T follicular helper cell (primary cell): ENCODE data around the gene RNF208.
A peak's percentile ranks its signal among the peaks of the same experiment; 100 is the strongest.

Source experiments
- DNase-seq: peaks from one replicate; pipeline ENCODE4 v3.0.0-alpha.2; 2020; ENCODE audit warnings: low read depth

RNF208 gene

GRCh38 chr9:137191691-137192447 lies 30.2 kb downstream of the RNF208 start:
- no peak for DNase-seq

DNA sequence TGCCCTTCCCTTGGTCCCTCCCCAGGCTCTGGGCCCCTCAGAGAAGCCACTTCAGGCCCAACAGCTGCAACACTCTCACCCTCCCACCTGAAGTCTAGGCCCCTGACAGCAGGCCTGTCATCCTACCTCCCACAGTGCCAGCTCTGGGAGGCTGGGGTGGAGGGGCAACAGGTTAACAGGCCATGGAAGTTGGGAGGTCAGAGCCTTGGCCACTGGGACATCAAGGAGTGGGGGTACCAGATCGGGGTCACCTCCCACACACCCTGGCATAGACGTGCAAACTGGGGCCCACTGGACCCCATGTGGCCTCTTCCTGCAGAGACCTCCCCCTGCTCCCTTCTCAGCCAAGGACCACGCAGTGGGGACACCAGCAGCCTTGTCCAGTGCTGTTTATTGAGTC lies 30.8 kb downstream of the RNF208 start:
- DNase-seq = no peak

- DNase-seq = no peak
Measured at GRCh38 chr9:137190315-137190856, 31.7 kb downstream of the RNF208 start.

DNA sequence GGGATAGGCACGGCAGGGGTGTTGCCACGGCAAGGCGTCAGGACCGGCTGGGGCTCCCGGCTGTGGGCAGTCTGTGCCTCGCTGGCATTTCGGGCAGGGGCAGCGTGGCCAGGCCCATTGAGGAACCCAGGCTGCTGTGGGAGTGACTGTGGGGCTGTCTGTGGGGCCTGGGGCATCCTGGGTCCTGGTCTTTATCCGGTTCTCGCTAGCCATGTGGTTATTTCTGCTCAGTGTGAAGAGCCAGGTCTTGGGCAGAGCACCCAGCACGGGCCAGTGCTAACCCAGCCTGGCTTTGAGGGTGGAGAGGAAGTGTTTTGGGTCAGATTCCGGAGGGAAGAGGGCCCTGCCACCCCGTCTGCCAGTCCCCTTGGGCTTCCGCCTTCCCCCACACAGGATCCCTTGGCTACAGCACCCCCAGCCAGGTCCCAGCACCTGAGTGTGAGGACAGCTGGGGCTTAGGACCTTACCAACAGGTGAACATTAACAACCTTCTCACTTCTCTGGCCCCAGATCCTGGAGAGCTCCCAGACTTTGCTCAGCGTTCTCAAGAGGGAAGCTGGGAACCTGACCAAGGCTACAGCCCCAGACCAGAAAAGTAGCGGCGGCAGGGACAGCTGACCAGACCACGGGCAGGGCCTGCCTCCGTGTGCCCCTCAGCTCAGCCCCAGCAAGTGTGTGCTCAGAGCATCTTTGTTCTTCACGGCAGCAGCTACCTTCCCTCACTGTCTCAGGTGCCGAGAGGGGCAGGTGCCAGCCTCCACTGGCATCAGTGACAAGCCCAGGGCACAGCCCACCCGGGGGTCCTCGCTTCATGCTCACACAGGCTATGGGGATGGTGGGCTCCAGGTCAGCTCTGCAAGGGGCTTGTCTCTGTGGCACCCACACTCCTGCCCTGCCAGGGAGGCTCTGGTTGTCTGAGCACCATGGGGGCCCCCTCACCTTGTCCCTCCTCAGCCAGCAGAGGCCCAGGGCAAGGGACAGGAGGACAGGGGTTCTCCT lies 32.4 kb downstream of the RNF208 start:
- no peak for DNase-seq

DNA sequence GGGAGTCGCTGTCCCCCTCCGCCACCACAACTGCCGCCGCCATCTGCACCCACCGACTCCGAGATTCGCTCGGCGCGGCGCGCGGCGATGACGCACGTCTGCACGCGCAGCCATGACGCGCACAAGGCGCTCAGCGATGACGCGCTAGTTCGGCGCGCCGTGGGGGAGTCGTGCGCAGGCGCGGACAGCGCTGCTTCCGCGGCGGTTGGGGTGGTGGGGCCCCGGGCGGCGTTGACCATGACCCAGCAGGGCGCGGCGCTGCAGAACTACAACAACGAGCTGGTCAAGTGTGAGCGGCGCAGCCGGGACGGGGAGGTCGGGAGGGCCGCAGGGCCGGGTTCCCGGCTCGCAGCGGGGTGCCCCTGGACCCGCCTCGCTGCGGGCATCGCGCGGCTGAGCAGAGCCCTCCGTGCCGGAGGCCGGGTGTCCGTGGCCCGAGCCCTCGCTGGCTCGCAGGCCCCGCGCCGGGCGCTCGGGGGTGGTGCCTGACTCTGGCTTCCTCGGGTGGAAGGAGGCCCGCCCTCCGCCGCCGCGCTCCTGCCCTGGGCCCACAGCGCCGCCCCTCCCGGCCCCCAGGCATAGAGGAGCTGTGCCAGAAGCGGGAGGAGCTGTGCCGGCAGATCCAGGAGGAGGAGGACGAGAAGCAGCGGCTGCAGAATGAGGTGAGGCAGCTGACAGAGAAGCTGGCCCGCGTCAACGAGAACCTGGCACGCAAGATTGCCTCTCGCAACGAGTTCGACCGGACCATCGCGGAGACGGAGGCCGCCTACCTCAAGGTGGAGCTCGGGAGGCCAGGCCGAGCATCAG lies 33.3 kb downstream of the RNF208 start, which contains the start of the genes ANAPC2 and SSNA1:
Gene ANAPC2, minus strand, starts transcription at position 71 of the 807 bp plus-strand sequence. Its CDS starts 28 bp downstream, at position 43.
Gene SSNA1, plus strand, starts transcription at position 187 of the 807 bp plus-strand sequence. Its CDS starts 51 bp downstream, at position 238.
- peak; percentile 87 for DNase-seq

- no peak for DNase-seq
Measured at GRCh38 chr9:137188086-137188489, 34.0 kb downstream of the RNF208 start.

- DNase-seq = no peak
Measured at GRCh38 chr9:137187386-137187785, 34.7 kb downstream of the RNF208 start.

- no peak for DNase-seq
Measured at GRCh38 chr9:137186385-137186784, 35.7 kb downstream of the RNF208 start.

DNA sequence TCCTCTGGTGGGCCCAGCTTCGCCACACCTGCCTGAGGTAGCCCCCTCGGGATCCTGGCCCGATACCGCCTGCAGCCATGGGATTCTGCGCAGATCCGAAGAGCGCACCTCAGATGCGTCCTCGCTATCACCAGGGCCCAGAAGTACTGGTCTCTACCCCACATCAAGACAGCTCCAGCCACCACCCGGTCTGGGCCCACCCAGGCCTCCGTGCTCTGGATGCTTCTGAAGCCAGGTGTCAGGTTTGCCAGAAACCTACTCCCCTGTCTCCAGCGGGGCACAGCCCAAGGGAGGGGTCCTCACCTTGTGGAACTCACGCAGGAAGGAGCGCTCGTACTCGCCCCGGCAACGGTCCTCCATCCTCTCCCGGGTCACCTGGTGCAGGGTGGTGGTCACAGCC lies 36.1 kb downstream of the RNF208 start:
- no peak for DNase-seq

- no peak for DNase-seq
Measured at GRCh38 chr9:137184881-137185660, 37.0 kb downstream of the RNF208 start.

GRCh38 chr9:137183980-137184595 lies 38.0 kb downstream of the RNF208 start:
- no peak for DNase-seq

GRCh38 chr9:137182836-137183235 lies 39.2 kb downstream of the RNF208 start:
- DNase-seq = no peak

DNA sequence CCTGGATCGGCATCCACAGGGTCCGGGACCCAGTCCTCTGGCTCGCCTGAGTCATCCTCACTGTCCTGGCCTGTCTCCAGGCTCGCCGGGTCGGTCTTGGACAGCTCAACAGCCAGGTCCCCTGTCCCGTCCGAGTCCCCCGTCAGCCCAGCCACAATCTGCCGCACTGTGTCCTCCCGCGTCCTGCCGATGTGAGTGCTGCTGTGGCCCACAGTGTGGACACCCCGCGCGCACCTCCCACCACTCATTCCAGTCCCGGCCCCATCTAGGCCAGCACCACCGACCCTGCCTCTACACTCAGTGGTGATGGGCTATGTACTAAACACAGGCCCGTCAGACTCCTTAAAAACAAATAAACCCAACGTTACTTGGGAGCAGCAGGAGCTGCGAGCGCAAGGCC lies 40.4 kb downstream of the RNF208 start:
- no peak for DNase-seq

DNA sequence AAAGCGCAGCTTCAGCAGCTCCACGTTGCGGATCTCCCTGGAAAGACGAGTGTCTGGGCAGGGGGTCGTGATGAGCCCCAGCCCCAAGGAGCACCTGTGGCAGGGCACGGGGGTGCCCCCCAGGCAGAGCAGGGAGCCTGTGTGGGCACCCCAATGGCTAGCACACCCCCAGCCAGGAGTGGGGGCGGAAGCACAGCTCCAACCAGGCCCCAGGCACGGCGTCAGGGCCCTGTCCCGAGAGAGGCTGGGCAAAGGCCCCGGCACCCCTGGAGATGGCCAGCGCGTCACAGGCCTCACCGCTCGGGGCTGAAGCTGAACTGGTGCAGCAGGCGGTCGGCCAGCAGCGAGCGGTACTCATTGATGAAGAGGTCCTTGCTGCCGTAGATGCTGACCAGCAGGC lies 41.5 kb downstream of the RNF208 start:
- no peak for DNase-seq

DNA sequence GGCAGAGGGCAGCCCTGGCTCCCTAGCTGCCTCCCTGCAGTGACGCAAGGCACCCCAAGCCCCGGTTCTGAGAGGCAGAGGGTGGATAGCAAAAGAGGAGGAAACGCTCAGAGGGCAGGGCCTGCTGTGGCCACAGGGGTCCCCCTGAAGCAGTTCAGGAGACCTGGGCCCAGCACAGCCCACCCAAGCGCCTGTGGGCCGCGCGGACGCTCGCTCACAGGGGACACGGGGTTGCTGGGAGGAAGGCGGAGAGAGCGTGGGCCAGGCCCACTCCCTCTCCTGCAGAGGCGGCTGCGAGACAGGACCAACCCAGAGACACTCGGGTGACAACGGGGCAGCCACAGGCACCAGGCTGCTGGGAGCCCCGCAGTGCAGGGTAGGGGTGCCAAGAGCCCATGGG lies 42.3 kb downstream of the RNF208 start:
- no peak for DNase-seq

DNA sequence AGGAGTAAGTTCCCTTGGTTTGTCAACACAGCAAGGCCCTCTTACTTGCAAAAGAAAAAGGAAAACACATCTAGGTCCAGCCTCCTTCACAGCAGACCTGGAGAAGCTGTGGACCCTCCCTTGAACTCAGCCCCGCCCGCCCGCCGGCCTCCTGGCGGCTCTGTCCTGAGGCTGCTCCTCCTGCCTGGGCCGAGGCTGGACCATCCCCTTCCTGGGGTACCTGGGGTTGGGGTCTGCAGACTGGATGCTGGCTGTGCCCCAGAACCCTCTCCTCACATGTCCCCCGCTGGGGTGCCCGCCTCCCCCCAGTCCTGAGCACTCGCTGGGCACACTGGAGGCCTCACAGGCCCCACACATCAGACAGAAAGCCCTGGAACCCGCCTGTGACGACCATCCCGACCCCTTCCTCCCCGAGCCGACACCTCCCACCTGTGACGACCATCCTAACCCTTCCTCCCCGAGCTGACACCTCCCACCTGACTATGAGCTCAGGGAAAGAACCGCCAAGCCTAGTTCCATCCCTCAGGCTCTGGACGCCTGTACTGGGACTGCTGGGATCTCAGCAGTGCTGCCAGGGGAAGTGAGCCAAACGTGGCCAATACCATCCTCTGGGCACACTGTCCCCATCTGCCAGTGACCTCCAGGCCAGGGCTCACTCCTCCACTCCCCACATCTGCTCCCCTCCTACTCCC lies 43.0 kb downstream of the RNF208 start:
- DNase-seq = no peak

GRCh38 chr9:137178201-137178938 lies 43.7 kb downstream of the RNF208 start:
- DNase-seq = no peak

DNA sequence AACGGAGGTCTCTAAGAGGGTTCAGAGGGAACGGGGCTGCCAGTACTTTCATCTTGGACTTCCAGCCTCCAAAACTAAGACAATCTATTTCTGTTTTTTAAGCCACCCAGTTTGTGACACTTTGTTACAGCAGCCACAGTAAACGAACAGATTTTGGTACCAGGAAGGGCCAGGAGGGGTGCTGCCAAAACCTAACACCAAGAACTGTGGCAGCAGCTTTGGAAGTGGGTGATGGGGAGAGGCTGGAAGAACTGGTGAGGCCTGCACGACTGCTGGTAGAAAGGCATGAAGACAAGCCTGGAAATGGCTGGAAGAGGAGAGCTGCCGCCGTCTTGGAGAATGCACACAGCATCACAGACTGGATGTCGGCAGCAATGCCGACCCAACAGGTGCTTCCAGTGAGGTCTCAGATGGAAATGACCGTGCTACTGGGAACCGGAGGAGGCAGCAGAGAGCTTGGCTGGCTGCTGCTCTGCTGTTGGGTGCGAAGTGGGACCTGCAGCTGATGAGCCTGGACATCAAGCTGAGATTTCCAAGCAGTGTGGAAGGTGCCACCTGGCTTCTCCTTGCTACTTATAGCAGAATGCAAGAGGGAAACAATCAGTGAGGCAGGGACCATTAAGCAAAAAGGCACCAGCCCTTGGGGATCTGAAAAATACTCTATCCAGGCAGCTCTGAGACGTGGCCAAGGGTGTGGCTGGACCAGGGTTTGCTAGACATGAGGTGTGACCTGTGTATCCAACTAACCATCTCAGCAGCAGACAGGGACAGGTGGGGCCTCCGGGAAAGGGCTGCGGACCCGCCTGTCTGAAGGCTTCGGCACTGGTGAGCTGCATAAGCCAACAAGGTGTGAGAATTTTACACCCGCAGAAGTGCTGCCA lies 45.5 kb downstream of the RNF208 start:
- no peak for DNase-seq
